Uterus (tissue), 2 donors: Measurements from ENCODE around the gene KLF6.

Source experiments
- CTCF ChIP-seq, 4 experiments: fragments of 200-600 bp in 2 of 4; fragments of 450-650 bp in 2 of 4; sonication (generic) in 2 of 4; IDR thresholded peaks; one replicate each; pipeline ENCODE4 v1.5.1; 2016 to 2019; ENCODE audit warnings: antibody characterized with exemption in 4 of 4, mild to moderate bottlenecking in 2 of 4, moderate library complexity in 1 of 4
- POLR2A ChIP-seq, 2 donors: fragments of 450-650 bp; IDR thresholded peaks; one replicate each; pipeline ENCODE4 v1.6.1; 2016; ENCODE audit warnings: antibody characterized with exemption in 2 of 2, mild to moderate bottlenecking in 1 of 2, moderate library complexity in 1 of 2

GRCh38 chr10:3831608-3832007 lies 46.6 kb upstream of the KLF6 start:
- no peak for TF ChIP-seq CTCF (IDR thresholded peaks at IDR 0.05)
- TF ChIP-seq POLR2A (IDR thresholded peaks at IDR 0.05) = no peak
